ENCODE data around the gene ACVR1.

GRCh38 chr2:157803476-157803875, 72.7 kb downstream of the ACVR1 start:
- no peak for TF ChIP-seq ZNF114 (CRISPR knock-in tag; IDR thresholded peaks at IDR 0.05)
- no peak for TF ChIP-seq CTCF (conservative IDR thresholded peaks at IDR 0.05; ENCODE audit: low read depth in 2 of 2)
- TF ChIP-seq POLR2AphosphoS5 (IDR thresholded peaks at IDR 0.05; ENCODE audit: low read depth): no peak

All from GM23338 (cell line).